ENCODE results near the gene DOCK1. TPM values are rescaled to one million over a fixed set of nuclear protein-coding genes. Genes with fewer than 3 reads are reported as not detected.

DOCK1 gene
- total RNA-seq, 2 experiments from 2014 or later = 0.14 to 0.18 TPM

- Mint-ChIP-seq H3K4me3 (no peak overlapping the region), H3K36me3 (ENCODE audit: low read depth) (no peaks in the 10 kb centered on the region), H3K27ac (no peak overlapping the region), H3K4me1 (ENCODE audit: low read depth) (no peaks in the 10 kb centered on the region), H3K27me3 (no peaks in the 10 kb centered on the region), H3K9me3 (peaks cover 4% of the 10 kb centered on the region)
- DNase-seq (no peak), ATAC-seq (no peak)
- CTCF ChIA-PET = no interaction called here
- POLR2A ChIA-PET = no interaction called here
- intact Hi-C loops (cut with micrococcal nuclease) = no loop called here
- no peak for TF ChIP-seq CTCF (IDR thresholded peaks at IDR 0.05)
Observed at GRCh38 chr10:127406018-127406550, 500.9 kb downstream of the DOCK1 start.

- no peak for TF ChIP-seq CTCF (IDR thresholded peaks at IDR 0.05)
- Mint-ChIP-seq H3K27me3 (no peaks in the 10 kb centered on the region), H3K36me3 (ENCODE audit: low read depth) (no peaks in the 10 kb centered on the region), H3K9me3 (no peaks in the 10 kb centered on the region), H3K4me3 (no peak overlapping the region), H3K27ac (no peak overlapping the region), H3K4me1 (ENCODE audit: low read depth) (no peaks in the 10 kb centered on the region)
- no peak for DNase-seq
- POLR2A ChIA-PET = no interaction called here
- CTCF ChIA-PET = no interaction called here
- intact Hi-C loops (cut with micrococcal nuclease) = no loop called here
- no peak for ATAC-seq
Observed at GRCh38 chr10:127407551-127407950, 502.3 kb downstream of the DOCK1 start.

GRCh38 chr10:127408112-127408710 is 503.0 kb downstream of the DOCK1 start:
- Mint-ChIP-seq H3K9me3 (no peaks in the 10 kb centered on the region), H3K4me3 (no peak overlapping the region), H3K36me3 (ENCODE audit: low read depth) (no peaks in the 10 kb centered on the region), H3K4me1 (ENCODE audit: low read depth) (no peaks in the 10 kb centered on the region), H3K27me3 (no peaks in the 10 kb centered on the region), H3K27ac (no peak overlapping the region)
- TF ChIP-seq CTCF (IDR thresholded peaks at IDR 0.05) = no peak
- ATAC-seq = no peak
- intact Hi-C loops (cut with micrococcal nuclease) = no loop called here
- ChIA-PET CTCF (no interaction called here), POLR2A (no interaction called here)
- DNase-seq = no peak

GRCh38 chr10:127408733-127409132 is 503.5 kb downstream of the DOCK1 start:
- POLR2A ChIA-PET = no interaction called here
- H3K4me1 Mint-ChIP-seq (ENCODE audit: low read depth) = no peaks in the 10 kb centered on the region
- intact Hi-C loops (cut with micrococcal nuclease) = no loop called here
- no peak overlapping the region for H3K4me3 Mint-ChIP-seq
- H3K9me3 Mint-ChIP-seq = no peaks in the 10 kb centered on the region
- no peak overlapping the region for H3K27ac Mint-ChIP-seq
- TF ChIP-seq CTCF (IDR thresholded peaks at IDR 0.05) = no peak
- DNase-seq (no peak), ATAC-seq (no peak)
- H3K36me3 Mint-ChIP-seq (ENCODE audit: low read depth) = no peaks in the 10 kb centered on the region
- CTCF ChIA-PET = no interaction called here
- H3K27me3 Mint-ChIP-seq = no peaks in the 10 kb centered on the region

- Mint-ChIP-seq H3K36me3 (ENCODE audit: low read depth) (no peaks in the 10 kb centered on the region), H3K4me3 (no peak overlapping the region), H3K27me3 (no peaks in the 10 kb centered on the region), H3K27ac (no peak overlapping the region), H3K4me1 (ENCODE audit: low read depth) (no peaks in the 10 kb centered on the region), H3K9me3 (no peaks in the 10 kb centered on the region)
- CTCF ChIA-PET = no interaction called here
- no peak for DNase-seq
- no peak for TF ChIP-seq CTCF (IDR thresholded peaks at IDR 0.05)
- intact Hi-C loops (cut with micrococcal nuclease) = no loop called here
- POLR2A ChIA-PET = no interaction called here
- no peak for ATAC-seq
Observed at GRCh38 chr10:127410030-127410429, 504.8 kb downstream of the DOCK1 start.
